SK-N-SH treated with all-trans-retinoic acid at 6 μM for 48 hours (cell line): ENCODE measurements around the gene ADSS2.

Experiments
- ARNTL ChIP-seq: fragments of 450-650 bp; formaldehyde crosslinking; IDR thresholded peaks from 2 replicates; pipeline ENCODE4 v1.5.0; 2020; ENCODE audit warnings: low read depth, mild to moderate bottlenecking, moderate library complexity, borderline replicate concordance
- BACH2 ChIP-seq: fragments of 250-450 bp; sonication (Bioruptor Pico); IDR thresholded peaks from 2 replicates; pipeline ENCODE4 v1.9.0; 2021; ENCODE audit warnings: mild to moderate bottlenecking, borderline replicate concordance
- CSDC2 ChIP-seq: fragments of 250-450 bp; sonication (Bioruptor Pico); IDR thresholded peaks from 2 replicates; pipeline ENCODE4 v1.5.0; 2020; ENCODE audit warnings: mild to moderate bottlenecking, moderate library complexity
- ISL1 ChIP-seq: fragments of 250-450 bp; sonication (Bioruptor Pico); IDR thresholded peaks from 2 replicates; pipeline ENCODE4 v2.1.2; 2022; ENCODE audit warnings: mild to moderate bottlenecking, moderate library complexity
- PATZ1 ChIP-seq: fragments of 250-450 bp; sonication (Bioruptor Pico); IDR thresholded peaks from 2 replicates; pipeline ENCODE4 v1.8.0; 2020; ENCODE audit warnings: mild to moderate bottlenecking, moderate library complexity, borderline replicate concordance
- RARB ChIP-seq: fragments of 250-450 bp; sonication (Bioruptor Pico); IDR thresholded peaks from 2 replicates; pipeline ENCODE4 v1.8.0; 2021; ENCODE audit warnings: mild to moderate bottlenecking, moderate library complexity
- SNAI2 ChIP-seq: fragments of 250-450 bp; sonication (Bioruptor Pico); IDR thresholded peaks from 2 replicates; pipeline ENCODE4 v1.5.0; 2020; ENCODE audit warnings: mild to moderate bottlenecking, moderate library complexity
- TCF4 ChIP-seq: fragments of 250-450 bp; sonication (Bioruptor Pico); IDR thresholded peaks from 2 replicates; pipeline ENCODE4 v1.8.0; 2021; ENCODE audit warnings: mild to moderate bottlenecking, moderate library complexity, borderline replicate concordance
- TSHZ2 ChIP-seq: fragments of 250-450 bp; sonication (Bioruptor Pico); IDR thresholded peaks from 2 replicates; pipeline ENCODE4 v1.5.0; 2020; ENCODE audit warnings: mild to moderate bottlenecking, moderate library complexity
- ZC3H10 ChIP-seq: fragments of 250-450 bp; sonication (Bioruptor Pico); IDR thresholded peaks from 2 replicates; pipeline ENCODE4 v1.5.1; 2021; ENCODE audit warnings: mild to moderate bottlenecking, moderate library complexity
- ZFP3 ChIP-seq: fragments of 250-450 bp; sonication (Bioruptor Pico); IDR thresholded peaks from 2 replicates; pipeline ENCODE4 v1.5.0; 2020; ENCODE audit warnings: mild to moderate bottlenecking, moderate library complexity
- ZFP30 ChIP-seq: fragments of 450-650 bp; formaldehyde crosslinking; IDR thresholded peaks from 2 replicates; pipeline ENCODE4 v1.5.0; 2022; ENCODE audit warnings: mild to moderate bottlenecking, moderate library complexity
- ZNF565 ChIP-seq: fragments of 450-650 bp; formaldehyde crosslinking; conservative IDR thresholded peaks from 2 replicates; pipeline ENCODE4 v1.5.0; 2020; ENCODE audit warnings: low read depth, mild to moderate bottlenecking, moderate library complexity
- ZNF70 ChIP-seq: fragments of 450-650 bp; formaldehyde crosslinking; IDR thresholded peaks from 2 replicates; pipeline ENCODE4 v1.5.0; 2020; ENCODE audit warnings: mild to moderate bottlenecking, moderate library complexity

- TF ChIP-seq TSHZ2 (CRISPR knock-in tag) (no peak), ZFP3 (no peak), ZNF70 (CRISPR knock-in tag) (no peak), ZC3H10 (CRISPR knock-in tag) (no peak), CSDC2 (CRISPR knock-in tag) (no peak), ZFP30 (no peak), SNAI2 (no peak), PATZ1 (no peak), ISL1 (no peak), RARB (CRISPR knock-in tag) (no peak), TCF4 (CRISPR knock-in tag) (no peak), BACH2 (CRISPR knock-in tag) (no peak), ZNF565 (no peak), ARNTL (CRISPR knock-in tag) (no peak)
These were observed 89.2 kb downstream of the ADSS2 start for GRCh38 chr1:244362476-244362875.
